C4-2B (cell line): ENCODE data around the gene CELA1.

Source experiments
- H3K27ac ChIP-seq: fragments of 450-650 bp; 2 replicates; pipeline ENCODE4 v1.5.1; 2017
- ZFX ChIP-seq: fragments of 450-650 bp; IDR thresholded peaks from 2 replicates; pipeline ENCODE4 v1.6.1; 2017
- TF ChIP-seq, protein P1 (sequence below): fragments of 450-650 bp; conservative IDR thresholded peaks from 2 replicates; pipeline ENCODE4 v1.5.1; 2017; ENCODE audit warnings: mild to moderate bottlenecking

Gene CELA1

DNA sequence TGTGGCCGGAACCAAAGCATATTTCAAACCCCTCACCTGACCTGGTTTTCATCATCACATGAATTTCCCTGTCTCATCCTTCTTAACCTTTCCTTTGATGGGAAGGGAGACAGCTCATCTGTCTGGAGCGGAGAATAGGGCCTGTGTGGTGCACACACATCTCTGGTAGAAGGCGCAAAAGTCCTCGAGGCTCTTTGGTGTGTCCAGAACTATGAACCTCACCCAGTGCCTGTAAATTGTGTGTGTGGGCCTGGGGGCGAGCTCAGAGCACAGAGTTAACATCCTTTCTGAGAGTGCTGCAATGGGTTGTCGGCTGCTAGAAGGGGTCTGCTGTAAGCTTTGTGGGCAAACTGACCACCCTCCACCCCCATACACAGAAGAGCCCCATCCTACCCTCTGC, 44.0 kb upstream of the CELA1 start:
- TF ChIP-seq, protein P1, sequence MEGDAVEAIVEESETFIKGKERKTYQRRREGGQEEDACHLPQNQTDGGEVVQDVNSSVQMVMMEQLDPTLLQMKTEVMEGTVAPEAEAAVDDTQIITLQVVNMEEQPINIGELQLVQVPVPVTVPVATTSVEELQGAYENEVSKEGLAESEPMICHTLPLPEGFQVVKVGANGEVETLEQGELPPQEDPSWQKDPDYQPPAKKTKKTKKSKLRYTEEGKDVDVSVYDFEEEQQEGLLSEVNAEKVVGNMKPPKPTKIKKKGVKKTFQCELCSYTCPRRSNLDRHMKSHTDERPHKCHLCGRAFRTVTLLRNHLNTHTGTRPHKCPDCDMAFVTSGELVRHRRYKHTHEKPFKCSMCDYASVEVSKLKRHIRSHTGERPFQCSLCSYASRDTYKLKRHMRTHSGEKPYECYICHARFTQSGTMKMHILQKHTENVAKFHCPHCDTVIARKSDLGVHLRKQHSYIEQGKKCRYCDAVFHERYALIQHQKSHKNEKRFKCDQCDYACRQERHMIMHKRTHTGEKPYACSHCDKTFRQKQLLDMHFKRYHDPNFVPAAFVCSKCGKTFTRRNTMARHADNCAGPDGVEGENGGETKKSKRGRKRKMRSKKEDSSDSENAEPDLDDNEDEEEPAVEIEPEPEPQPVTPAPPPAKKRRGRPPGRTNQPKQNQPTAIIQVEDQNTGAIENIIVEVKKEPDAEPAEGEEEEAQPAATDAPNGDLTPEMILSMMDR, result no peak
- no peak for TF ChIP-seq ZFX
- H3K27ac ChIP-seq, result no peak overlapping the region

- H3K27ac ChIP-seq, result no peak overlapping the region
- TF ChIP-seq ZFX, result no peak
- TF ChIP-seq, protein P1, result no peak
Measured at GRCh38 chr12:51389302-51389999, 43.0 kb upstream of the CELA1 start.

DNA sequence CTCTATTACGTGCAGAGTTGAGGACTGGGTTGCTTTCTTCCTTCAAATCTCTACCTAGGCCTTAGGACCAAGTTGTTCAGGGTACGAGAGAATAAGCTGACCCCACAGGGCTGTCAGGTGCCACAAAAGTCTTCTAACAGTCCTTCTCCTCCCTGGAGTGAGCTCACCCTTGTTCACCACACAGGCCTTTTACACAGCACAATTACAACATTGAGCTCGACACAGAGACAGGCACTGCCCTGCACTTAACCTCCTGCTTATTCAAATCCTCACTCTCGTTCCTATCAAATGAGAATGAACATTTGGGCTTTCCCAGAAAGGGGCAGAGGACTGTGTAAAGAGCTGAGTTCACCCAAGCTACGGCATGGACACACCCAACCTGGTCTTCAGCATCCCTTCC, 42.4 kb upstream of the CELA1 start:
- no peak overlapping the region for H3K27ac ChIP-seq
- TF ChIP-seq, protein P1, result no peak
- no peak for TF ChIP-seq ZFX

- TF ChIP-seq ZFX, result no peak
- TF ChIP-seq, protein P1, result no peak
- no peak overlapping the region for H3K27ac ChIP-seq
Measured at GRCh38 chr12:51388069-51388799, 41.8 kb upstream of the CELA1 start.

DNA sequence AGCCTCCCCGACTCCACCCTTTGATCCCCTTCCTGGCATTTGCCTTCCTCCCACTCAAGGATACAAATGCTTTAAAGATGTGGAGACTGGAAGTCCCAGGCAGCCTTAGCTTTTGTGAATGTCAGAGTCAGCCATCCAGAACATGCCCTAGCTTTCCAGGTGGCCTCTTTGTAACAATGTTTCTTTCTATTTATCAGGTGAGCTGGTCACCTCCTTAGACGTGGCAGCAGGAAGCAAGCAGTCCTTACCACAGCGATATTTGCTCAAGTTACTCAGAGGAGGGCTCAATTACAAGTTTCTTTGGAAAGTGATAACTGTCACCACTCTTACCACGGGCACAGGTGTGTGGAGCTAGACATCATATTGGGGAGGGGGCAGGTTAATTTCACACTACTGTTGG, 39.9 kb upstream of the CELA1 start:
- no peak overlapping the region for H3K27ac ChIP-seq
- TF ChIP-seq ZFX, result no peak
- TF ChIP-seq, protein P1, result no peak

DNA sequence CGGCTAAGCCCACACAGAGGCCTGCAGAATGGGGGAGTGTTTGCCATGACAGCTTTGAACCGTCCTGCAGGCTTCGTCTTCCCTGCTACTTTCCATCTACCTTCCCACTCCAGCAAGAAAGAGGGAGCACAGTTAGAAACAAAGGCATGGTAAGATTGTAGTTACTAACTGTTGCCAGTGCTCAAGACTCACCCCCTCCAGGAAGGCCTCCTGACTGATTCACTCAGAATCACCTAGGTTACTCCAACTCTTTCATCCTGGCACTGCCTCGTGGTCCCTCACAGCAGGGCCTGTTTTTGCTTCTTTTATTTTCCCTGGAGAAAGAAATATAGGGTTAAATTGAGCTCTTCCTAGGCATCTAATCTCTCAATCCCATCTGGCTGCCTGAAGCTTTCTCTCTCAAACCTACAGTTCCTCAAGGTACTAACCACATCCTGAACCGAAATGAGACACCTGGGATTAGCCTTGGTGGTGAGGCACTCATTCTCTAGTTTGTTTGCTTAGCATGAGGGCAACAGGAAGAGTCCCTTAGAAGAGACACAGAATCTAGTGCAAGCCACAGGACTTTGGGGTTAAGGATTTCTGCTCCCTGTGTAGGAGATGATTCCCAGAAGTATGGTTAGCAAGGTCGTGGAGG, 36.9 kb upstream of the CELA1 start:
- no peak overlapping the region for H3K27ac ChIP-seq
- TF ChIP-seq, protein P1, result no peak
- TF ChIP-seq ZFX, result no peak

DNA sequence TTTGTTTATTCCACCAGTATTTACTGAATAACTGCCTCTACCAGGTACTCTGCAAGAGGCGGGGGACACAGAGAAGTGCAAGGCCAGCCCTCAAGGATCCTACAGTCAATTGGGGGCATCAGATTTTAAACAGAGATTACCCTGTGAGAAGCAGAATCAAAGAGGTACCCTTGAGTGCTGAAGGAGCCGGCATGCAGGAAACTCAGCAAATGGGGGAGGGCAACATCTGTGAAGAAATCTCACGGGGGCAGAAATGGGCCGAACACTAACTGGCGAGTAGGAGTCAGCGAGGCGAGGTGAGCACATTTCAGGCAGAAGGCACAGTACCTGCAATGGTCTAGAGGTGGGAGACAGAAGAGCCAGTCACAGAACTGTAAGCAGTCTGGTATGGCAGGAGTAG, 35.7 kb upstream of the CELA1 start:
- H3K27ac ChIP-seq, result no peak overlapping the region
- TF ChIP-seq ZFX, result no peak
- TF ChIP-seq, protein P1, result no peak
